ENCODE data around the gene IYD. TPM values are rescaled to one million over a fixed set of nuclear protein-coding genes. Genes with fewer than 3 reads are reported as not detected.
A peak's percentile ranks its signal among the peaks of the same experiment; 100 is the strongest.
"Not testable (repeated sequence)": the region's sequence is repeated elsewhere in the genome, so short reads cannot be mapped to it uniquely, and the experiment has no call there.

The IYD gene
- polyA plus RNA-seq, 4 donors = 0.14 to 3.2 (median 2.6) TPM

GRCh38 chr6:150349546-150349945 is 19.3 kb upstream of the IYD start:
- no peak for DNase-seq (ENCODE audit: low read depth in 4 of 4, low spot score in 3 of 4)

GRCh38 chr6:150352321-150353296 is 16.2 kb upstream of the IYD start:
- no peak for DNase-seq (ENCODE audit: low read depth in 4 of 4, low spot score in 3 of 4)

- DNase-seq (ENCODE audit: low read depth in 4 of 4, low spot score in 3 of 4) = no peak
Measured at GRCh38 chr6:150353445-150353844, 15.4 kb upstream of the IYD start.

GRCh38 chr6:150354754-150355571 is 13.8 kb upstream of the IYD start:
- no peak for DNase-seq (ENCODE audit: low read depth in 4 of 4, low spot score in 3 of 4)

GRCh38 chr6:150355932-150356331 is 12.9 kb upstream of the IYD start:
- no peak for DNase-seq (ENCODE audit: low read depth in 4 of 4, low spot score in 3 of 4)

DNA sequence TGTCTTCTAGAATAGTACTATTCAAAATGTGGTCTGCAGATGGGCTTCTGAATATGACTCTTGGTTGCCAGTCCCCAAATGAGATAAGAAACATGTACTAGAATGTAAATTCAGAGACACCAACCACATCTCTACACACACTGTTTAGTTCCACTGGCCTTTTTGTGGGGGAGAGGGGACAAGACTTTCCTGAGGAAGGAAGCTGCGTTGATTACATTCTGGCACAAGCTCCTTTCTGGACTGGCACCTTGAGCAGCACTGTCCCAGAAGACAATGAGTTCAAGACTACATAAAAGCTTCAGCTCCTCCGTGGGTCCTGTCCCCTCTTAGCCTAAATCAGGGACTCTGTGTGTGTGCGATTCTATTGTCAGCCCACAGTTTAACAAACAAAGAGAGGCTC is 6.9 kb upstream of the IYD start:
- no peak for DNase-seq (ENCODE audit: low read depth in 4 of 4, low spot score in 3 of 4)

- no peak for DNase-seq (ENCODE audit: low read depth in 4 of 4, low spot score in 3 of 4)
Measured at GRCh38 chr6:150363733-150364132, 5.1 kb upstream of the IYD start.

DNA sequence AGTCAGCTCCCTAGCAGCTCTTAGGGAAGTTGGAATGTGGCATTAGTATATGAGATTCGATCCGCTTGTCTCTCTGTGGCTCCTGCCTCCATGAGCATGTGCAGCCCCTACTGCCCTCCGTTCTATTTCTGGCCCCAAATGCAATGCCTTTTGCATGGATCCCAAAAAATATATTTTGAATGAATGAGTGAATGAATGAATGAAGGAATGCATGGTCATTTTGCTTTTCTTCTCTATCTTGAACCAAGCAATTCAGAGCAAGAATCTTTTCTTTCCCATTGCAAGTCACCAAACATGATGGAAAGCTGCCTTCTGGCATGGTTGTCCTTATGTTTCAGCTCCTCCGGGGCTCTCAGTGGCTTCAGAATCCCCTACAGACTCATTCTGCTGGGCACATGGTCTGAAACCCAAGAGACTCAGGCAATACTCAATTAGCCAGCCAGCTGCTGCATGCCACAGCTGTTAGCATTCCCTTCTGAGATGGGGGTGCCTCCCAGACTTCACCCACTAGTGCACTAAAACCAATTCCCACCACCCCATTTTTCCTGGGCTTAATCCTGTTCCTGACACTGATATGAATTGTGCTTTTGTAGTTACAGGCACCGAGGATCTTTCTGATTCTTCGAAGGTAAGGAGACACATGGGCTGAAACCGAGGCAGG is 2.6 kb upstream of the IYD start:
- DNase-seq (ENCODE audit: low read depth in 4 of 4, low spot score in 3 of 4) = no peak

- DNase-seq (ENCODE audit: low read depth in 4 of 4, low spot score in 3 of 4) = no peak
Measured at GRCh38 chr6:150369408-150369807, 596 bp downstream of the IYD start.

DNA sequence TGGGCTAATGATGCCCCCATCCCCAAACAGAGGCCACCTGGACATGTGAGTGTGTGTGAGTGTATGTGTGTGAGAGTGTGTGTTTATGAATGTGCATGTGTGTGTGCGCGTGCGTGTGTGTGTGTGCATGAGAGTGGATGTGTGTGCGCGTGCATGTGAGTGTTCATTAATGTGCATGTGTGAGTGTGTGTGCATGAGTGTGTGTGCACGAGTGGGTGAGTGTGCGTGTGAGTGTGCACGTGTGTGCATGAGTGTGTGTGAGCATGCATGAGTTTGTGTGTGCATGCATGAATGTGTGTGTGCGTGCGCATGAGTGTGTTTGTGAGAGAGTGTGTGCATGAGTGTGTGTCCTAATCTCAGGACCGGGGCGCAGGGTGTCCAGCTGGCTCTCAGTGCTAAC is 1.3 kb downstream of the IYD start:
- no peak for DNase-seq (ENCODE audit: low read depth in 4 of 4, low spot score in 3 of 4)

GRCh38 chr6:150371356-150371755 is 2.5 kb downstream of the IYD start:
- DNase-seq (ENCODE audit: low read depth in 4 of 4, low spot score in 3 of 4) = no peak

DNA sequence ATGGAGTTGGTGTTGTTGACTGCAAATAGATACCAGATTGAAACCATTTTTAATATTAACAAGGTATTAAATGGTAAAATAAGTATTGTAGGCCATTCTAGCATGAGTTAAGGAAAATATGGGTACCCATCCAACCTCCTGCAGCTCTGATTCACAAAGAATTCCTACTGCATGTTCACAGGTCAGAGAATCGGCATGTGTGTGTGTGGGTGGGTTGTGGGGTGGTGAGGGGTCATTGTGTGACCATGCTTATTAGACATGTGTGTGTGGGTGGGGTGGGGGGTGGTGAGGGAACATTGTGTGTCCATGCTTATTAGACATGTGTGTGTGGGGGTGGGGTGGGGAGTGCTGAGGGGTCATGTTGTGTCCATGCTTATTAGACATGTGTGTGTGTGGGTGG is 3.2 kb downstream of the IYD start:
- DNase-seq (ENCODE audit: low read depth in 4 of 4, low spot score in 3 of 4) = no peak

DNA sequence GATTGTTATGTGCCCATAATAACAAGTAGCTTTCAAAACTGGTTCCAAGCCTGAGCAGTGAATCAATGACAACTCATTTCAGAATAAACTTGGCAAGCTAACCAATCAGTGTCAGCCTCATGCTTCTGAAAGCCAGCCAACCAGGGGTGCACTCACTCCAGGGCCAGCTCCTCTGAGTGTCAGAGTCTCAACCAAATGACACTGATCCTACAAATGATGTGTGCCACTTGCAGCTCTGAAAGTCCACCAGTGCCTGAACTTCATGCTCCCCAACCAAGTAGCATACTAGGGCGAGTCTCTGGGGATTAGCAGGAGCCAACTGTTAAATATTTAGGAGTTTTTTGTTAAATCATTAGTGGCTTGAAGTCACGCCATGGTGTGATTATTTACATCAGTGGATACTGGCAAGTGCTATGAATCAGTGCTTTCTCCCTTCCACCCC is 4.5 kb downstream of the IYD start:
- DNase-seq (ENCODE audit: low read depth in 4 of 4, low spot score in 3 of 4) = no peak

- DNase-seq (ENCODE audit: low read depth in 4 of 4, low spot score in 3 of 4) = not testable (repeated sequence)
Measured at GRCh38 chr6:150374346-150374745, 5.5 kb downstream of the IYD start.

DNA sequence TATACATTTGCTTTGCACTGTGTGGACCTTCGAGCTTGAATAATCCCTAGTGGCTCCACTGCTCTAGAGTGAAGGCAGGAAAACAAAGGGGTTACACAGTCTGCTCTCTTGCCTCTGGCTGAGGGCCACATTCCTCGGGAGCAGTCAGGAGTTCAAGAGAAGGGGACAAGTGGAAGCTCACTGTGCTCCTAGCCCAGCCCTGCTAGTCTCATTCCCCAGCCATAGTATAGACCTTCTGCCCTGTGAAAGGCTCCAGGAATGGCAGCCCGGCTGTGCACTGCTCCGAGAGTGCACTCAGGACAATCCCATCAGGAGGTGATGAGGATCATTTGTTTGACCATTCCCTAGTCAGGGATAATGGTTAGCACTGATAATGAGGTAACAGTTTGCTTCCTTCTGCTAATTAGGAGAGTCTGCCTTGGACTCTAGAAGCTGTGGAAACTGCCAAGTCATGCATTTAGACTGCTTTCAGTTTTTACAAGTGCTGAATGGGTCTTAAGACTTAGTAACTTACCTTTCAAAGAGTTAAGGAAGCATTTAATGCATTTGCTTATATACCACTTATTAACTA is 8.5 kb downstream of the IYD start:
- peak in 3 of 4 donors; percentile 39 to 68 (median 68) for DNase-seq (ENCODE audit: low read depth in 4 of 4, low spot score in 3 of 4)

- DNase-seq (ENCODE audit: low read depth in 4 of 4, low spot score in 3 of 4) = no peak
Measured at GRCh38 chr6:150380256-150380655, 11.4 kb downstream of the IYD start.

- no peak for DNase-seq (ENCODE audit: low read depth in 4 of 4, low spot score in 3 of 4)
Measured at GRCh38 chr6:150382171-150382570, 13.4 kb downstream of the IYD start.

GRCh38 chr6:150391414-150391813 is 22.6 kb downstream of the IYD start:
- DNase-seq (ENCODE audit: low read depth in 4 of 4, low spot score in 3 of 4) = no peak

DNA sequence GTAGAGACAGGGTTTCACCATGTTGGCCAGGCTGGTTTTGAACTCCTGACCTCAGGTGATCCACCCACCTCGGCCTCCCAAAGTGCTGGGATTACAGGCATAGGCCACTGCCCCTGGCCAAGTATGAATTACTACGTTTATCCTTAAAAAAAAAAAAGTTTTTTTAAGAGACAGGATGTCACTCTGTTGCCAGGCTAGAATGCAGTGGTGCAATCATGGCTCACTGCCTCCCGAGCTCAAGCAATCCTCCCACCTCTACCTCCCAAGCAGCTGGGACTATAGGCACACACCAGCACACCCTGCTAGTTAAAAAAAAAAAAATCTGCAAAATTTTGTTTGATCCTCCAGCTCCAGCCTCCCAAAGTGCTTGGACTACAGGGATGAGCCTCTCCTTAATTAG is 23.1 kb downstream of the IYD start:
- DNase-seq (ENCODE audit: low read depth in 4 of 4, low spot score in 3 of 4) = no peak

- DNase-seq (ENCODE audit: low read depth in 4 of 4, low spot score in 3 of 4) = no peak
Measured at GRCh38 chr6:150392452-150393220, 23.8 kb downstream of the IYD start.
